HPDE6-E6E7 (cell line): ENCODE data around the gene RMC1.
"Not testable (repeated sequence)": the region's sequence is repeated elsewhere in the genome, so short reads cannot be mapped to it uniquely, and the experiment has no call there.

ENCODE experiments used
- DNase-seq: peaks from one replicate; pipeline ENCODE4 v3.0.0; 2011; ENCODE audit warnings: missing footprints; ENCODE audit errors: extremely low spot score

The RMC1 gene

DNA sequence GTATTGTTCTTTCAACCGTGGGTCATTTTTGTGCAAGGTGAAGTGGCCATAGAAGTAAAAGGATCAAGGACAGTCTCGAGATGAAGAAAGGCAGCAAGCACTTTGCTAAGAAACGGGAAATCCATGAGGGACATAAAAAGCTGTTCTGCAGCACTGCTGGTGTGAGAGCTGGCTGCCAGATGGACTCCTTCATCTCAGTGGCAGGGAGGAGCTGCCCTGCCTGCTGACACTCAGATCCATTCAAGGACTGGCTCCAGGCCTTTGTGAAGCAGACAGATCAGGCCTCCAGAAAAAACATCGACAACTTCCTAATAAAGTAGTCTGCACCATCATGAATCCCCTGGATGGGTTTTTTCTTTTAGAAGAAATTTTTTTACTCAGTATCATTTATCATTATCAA, 29.5 kb downstream of the RMC1 start:
- no peak for DNase-seq

- DNase-seq: no peak
Measured at GRCh38 chr18:23534276-23534675, 31.0 kb downstream of the RMC1 start.

- DNase-seq: no peak
Measured at GRCh38 chr18:23536204-23536603, 32.9 kb downstream of the RMC1 start.

DNA sequence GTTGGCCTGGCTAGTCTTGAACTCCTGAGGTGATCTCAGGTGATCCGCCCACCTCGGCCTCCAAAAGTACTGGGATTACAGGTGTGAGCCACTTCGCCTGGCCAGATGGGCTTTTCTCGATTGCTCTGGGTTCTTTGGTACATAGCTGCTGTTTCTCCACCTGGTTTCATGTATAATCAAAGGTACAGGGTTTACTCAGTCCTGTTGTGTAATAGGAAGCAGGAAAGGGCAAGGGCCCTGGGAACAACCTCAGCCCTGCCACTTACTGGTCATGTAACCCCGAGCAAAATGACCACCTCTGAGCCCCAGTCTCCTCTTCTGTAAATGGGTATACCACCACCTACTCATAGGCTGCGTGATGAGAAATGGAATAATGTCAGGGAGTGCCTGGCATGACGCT, 34.0 kb downstream of the RMC1 start:
- no peak for DNase-seq

DNA sequence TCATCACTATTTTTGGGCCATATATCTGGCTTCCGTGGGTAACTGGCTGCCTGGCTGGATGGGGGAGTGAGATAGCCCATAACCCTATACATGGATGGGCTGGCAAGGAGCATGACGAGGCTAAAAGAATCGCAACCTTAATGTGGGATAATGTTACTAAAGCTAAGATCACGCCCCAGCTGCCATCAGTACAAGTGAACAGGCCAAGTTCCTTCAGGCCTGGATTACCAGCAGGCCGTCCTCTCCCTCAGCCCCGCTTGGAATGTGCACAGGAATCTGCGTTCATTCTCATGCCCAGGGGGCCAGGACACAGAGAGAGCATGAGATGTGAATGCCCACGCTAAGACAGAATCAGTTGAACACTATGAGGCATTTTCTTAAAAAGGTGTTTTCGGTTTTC, 34.7 kb downstream of the RMC1 start:
- DNase-seq: no peak

GRCh38 chr18:23538870-23539269, 35.6 kb downstream of the RMC1 start:
- no peak for DNase-seq

- DNase-seq: no peak
Measured at GRCh38 chr18:23539296-23539695, 36.0 kb downstream of the RMC1 start.

- DNase-seq: no peak
Measured at GRCh38 chr18:23539911-23540525, 36.7 kb downstream of the RMC1 start.

DNA sequence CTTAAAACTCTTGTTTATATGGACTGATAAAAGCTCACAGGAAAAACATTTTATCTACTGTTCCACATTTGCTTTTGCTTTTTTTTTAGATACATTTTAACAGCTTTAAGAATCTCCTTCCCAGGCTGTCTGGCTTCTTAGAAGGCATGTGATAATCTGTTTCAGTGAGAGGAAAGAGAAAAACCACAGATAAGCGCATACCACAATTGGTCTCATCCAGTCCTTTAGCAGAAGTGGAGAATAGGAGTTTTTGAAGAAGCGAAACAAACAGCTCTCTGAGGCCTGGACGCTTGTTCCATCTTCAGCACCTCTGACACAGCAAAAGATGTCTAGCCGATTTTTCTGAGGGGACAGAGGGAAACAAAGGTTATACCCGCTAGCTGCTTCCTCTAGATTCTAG, 37.6 kb downstream of the RMC1 start:
- no peak for DNase-seq

DNA sequence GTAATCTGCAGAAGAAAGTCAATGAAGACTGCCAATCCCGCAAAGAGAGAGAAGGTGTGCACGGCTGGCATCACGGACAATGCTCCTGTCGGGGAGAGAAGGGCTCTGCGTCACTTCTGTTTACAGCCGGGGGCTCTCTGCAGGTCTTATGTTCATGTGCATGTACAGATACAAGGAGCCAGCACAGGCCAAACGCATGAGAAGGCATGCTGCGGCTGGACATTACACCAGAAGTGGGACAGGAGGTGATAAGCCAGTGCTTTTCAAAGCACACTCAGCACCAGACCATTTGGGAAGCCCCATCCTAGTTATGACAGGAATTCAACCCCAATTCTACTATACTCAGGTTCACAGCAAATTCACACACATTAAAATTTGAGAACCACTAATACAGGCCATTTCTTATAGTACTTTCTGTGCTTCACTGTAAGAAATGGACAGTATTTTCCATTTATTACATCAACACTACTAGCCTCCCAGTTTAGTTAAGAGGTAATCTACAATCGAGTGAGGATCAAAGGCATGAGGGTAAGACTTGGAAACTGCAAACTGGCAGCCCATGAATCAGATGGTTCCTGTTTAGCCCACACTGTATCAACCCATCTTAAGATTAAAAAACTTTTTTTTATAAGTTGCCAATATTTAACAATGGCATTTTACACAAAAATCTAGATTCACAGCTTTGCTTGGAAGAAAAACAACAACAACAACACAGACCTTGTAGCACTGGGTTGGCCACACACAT, 38.2 kb downstream of the RMC1 start:
- no peak for DNase-seq

DNA sequence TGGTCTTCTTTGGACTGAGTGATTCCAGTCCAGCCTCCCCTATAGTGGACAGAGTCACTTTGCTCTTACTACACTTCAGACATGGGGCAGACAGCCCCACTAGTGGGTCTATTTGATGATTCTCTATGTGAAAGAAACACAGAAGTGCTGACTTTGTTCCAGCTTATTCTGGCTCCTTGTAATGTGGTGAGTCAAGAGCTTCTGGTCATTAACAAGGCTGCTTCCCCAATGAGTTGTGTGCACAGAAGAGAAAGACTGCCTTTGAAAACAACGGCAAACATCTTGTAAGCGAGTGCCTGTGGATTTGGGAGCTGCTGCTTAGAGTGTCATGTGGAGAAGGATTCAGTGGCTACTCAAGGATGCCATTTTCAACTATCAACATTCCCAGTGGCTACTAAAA, 39.1 kb downstream of the RMC1 start:
- no peak for DNase-seq

- DNase-seq: no peak
Measured at GRCh38 chr18:23545247-23545789, 42.0 kb downstream of the RMC1 start.

GRCh38 chr18:23547306-23547705, 44.0 kb downstream of the RMC1 start:
- DNase-seq: no peak

- peak; percentile 53 for DNase-seq
Measured at GRCh38 chr18:23547846-23548245, 44.5 kb downstream of the RMC1 start.

DNA sequence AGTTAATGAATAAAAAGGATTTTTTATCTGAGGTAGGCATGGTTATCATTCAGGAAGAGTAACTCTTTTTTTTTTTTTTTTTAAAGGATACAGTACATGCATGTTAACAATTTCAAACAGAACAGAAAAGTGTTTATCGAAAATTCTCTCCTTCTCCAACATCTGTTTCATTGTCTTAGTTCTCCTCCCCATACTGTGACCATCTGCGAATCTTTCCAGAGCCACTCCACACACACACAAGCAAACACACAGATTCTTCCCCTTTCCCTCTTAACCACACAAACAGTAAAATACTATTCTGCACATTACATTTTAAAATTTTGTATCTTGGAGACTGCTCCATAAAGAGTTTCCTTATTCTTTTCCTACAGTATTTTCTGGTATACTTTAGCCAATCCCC, 45.0 kb downstream of the RMC1 start:
- no peak for DNase-seq

- no peak for DNase-seq
Measured at GRCh38 chr18:23548719-23549118, 45.4 kb downstream of the RMC1 start.

- no peak for DNase-seq
Measured at GRCh38 chr18:23550898-23551297, 47.6 kb downstream of the RMC1 start.

- DNase-seq: no peak
Measured at GRCh38 chr18:23551978-23552377, 48.7 kb downstream of the RMC1 start.

DNA sequence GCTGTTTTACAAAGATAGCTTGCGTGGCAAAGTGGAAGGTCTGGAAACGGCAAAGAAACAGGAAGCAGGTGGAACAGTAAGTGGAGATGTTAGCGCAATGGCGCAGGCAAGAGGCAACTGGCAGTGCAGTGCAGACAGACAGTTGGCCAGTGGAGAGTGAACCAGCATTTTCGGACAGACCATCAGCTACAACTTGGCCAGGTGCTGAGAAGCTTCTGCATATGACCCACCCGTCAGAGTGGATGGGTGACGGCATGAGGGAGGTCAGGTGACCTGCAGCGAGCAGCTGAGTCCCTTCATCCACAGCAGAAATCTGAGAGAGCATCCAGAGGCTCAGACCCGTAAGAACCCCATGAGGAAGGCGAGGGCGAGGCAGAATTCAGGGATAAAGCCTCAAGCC, 49.2 kb downstream of the RMC1 start:
- DNase-seq: no peak

DNA sequence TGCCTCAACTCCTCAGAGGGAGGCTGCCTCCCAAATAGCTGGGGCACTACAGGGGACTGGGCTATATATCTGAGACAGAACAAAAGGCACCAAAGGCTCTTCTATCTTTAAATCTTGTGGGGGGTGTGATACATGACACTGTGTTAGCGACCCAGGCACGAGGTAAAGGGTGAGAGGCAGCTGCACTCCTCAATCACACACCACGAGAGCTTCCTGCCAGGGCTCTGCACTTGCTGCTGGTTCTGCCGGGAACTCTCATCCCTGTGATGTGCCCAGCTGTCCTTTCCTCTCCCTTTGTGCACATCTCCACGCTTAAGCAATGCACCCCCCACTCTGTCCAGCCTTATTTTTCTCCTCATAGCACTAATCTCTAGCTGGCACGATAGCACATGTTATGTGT, 50.6 kb downstream of the RMC1 start:
- no peak for DNase-seq

DNA sequence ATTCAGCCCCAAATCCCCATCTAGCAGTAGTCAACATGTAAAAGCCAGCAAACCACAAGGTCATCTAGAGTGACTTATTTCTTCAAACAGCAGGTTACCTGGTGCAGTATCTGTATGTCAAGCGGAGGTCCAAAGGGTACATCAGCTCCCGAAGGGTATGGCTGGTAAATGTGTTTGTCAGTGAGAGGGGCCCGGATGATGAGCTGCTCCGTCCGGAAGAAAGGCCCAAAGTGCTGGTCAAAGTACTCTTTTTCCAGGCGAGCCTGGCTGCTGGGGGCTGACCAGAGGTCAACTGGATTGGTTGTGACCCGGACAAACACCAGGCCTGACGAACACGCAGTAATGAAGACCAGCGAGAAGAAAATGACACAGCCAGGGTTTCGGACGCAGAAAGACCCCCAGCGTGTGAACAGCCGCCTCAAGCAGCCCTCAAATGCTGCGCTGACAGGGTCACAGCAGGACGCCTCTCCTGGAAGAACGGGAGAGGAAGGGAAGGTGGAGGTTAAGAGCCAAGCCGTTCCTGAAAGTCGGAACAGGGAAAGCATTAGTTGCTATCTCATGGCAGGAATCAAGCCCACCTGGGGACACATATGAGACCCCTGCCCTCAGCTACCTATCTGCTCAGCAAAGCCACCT, 53.0 kb downstream of the RMC1 start:
- no peak for DNase-seq

- not testable (repeated sequence) for DNase-seq
Measured at GRCh38 chr18:23557511-23557910, 54.2 kb downstream of the RMC1 start.

DNA sequence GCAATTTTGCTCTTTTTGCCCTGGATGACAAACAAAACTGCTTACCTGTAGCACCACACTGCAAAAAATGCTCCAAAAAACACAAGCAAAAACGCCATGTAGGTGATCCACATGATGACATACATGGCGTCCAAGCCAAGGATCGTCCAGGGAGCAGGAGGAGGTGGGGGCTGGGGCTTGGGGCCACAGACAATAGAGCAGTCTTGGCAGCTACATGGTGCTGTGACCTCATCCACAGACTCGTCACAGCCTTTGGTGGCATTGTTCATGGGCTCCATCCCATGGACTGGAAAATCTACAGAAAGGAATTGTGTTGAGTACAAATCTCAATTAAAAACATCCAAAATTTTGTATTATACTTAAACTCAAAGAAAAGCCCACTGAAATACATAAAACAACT, 56.9 kb downstream of the RMC1 start:
- DNase-seq: no peak
